ENCODE measurements around the gene SMARCA4.
"Not testable (repeated sequence)": the region's sequence is repeated elsewhere in the genome, so short reads cannot be mapped to it uniquely, and the experiment has no call there.

Gene SMARCA4

DNA sequence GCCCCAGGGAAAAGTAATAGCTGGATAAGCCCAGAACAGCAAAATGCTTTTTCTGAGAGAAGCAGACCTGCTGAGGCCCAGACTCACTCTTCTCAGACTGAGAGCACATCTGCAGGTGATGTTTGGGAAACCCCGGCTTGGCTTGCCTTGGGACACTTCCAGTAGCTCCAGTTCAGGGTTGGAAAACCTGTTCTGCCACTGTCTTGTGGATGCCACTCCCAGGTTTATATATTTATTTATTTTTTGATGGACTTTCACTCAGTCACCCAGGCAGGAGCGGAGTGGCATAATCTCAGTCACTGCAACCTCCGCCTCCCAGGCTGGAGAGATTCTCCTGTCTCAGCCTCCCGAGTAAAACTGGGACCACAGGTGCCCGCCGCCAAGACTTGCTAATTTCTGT is 8.0 kb upstream of the SMARCA4 start:
- no peak overlapping the region for H3K4ac ChIP-seq (ENCODE audit: low read depth, low read length)
- H3K23ac ChIP-seq (ENCODE audit: low read length), result no peak overlapping the region
- H3K4me3 ChIP-seq (ENCODE audit: low read depth, low read length), result no peak overlapping the region
- WGBS (ENCODE audit: extremely low coverage, insufficient coverage, insufficient read length), result no CpG with 5 or more reads among the region's 6 CpGs
- no peak overlapping the region for H2BK5ac ChIP-seq (ENCODE audit: low read depth, low read length, poor library complexity)
- H2BK12ac ChIP-seq (ENCODE audit: low read length), result no peak overlapping the region
- no peak overlapping the region for H3K18ac ChIP-seq (ENCODE audit: low read length)
- no peaks in the 10 kb centered on the region for H3K27me3 ChIP-seq (ENCODE audit: insufficient read depth, low read length)
- no peak overlapping the region for H4K91ac ChIP-seq (ENCODE audit: low read depth, low read length)
- H3K14ac ChIP-seq (ENCODE audit: low read length), result no peak overlapping the region
- no peak overlapping the region for H3K9ac ChIP-seq (ENCODE audit: low read length)
- no peak overlapping the region for H2BK120ac ChIP-seq (ENCODE audit: insufficient read depth, low read length, poor library complexity)
- no peaks in the 10 kb centered on the region for H3K79me1 ChIP-seq (ENCODE audit: low read length)
- no peaks in the 10 kb centered on the region for H3K36me3 ChIP-seq (ENCODE audit: control insufficient read depth in 1 of 2, insufficient read depth in 2 of 2, low read length in 2 of 2)
- no peaks in the 10 kb centered on the region for H3K9me3 ChIP-seq (ENCODE audit: insufficient read depth, low read depth, low read length)
- no peak overlapping the region for H3K27ac ChIP-seq (ENCODE audit: low read depth, low read length)
- H4K8ac ChIP-seq (ENCODE audit: low read depth, low read length), result no peak overlapping the region
- no peak overlapping the region for H2AK5ac ChIP-seq (ENCODE audit: low read length)
- H3K4me1 ChIP-seq (ENCODE audit: control insufficient read depth in 1 of 2, insufficient read depth in 2 of 2, low read length in 2 of 2), result peaks cover 3 to 4% of the 10 kb centered on the region in 2 experiments
- no peak overlapping the region for H2AFZ ChIP-seq (ENCODE audit: insufficient read depth, low read length, poor library complexity)
- no peaks in the 10 kb centered on the region for H3K79me2 ChIP-seq (ENCODE audit: control insufficient read depth, insufficient read depth, low read length, poor library complexity)
- DNase-seq, result peak; percentile 84 to 85
- no peak overlapping the region for H3K4me2 ChIP-seq (ENCODE audit: low read length)
- no peak overlapping the region for H4K12ac ChIP-seq (ENCODE audit: low read depth, low read length)

DNA sequence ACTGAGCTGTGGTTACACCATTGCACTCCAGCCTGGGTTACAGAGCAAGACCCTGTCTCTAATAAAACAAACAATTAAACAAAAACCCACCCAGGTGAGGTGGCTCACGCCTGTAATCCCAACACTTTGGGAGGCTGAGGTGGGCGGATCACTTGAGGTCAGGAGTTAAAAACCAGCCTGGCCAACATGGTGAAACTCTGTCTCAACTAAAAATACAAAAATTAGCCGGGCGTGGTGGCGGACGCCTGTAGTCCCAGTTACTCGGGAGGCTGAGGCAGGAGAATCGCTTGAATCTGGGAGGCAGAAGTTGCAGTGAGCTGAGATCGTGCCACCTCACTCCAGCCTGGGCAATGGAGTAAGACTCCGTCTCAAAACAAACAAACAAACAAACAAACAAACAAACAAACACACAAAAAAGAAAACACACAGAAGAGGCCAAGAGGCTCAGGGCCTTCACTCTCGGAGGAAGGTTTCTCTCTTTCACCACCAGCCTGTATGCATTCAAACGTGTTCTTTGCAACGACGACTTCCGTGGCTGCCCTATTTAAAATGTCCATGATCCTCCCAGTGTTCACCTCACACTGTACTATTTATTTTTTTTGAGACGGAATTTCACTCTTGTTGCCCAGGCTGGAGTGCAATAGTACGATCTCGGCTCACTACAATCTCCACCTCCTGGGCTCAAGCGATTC is 1.4 kb upstream of the SMARCA4 start:
- H3K23ac ChIP-seq (ENCODE audit: low read length); H3K4me3 ChIP-seq (ENCODE audit: low read depth, low read length); H3K36me3 ChIP-seq (ENCODE audit: control insufficient read depth in 1 of 2, insufficient read depth in 2 of 2, low read length in 2 of 2); H3K27ac ChIP-seq (ENCODE audit: low read depth, low read length); H2BK5ac ChIP-seq (ENCODE audit: low read depth, low read length, poor library complexity); H4K91ac ChIP-seq (ENCODE audit: low read depth, low read length); H2AFZ ChIP-seq (ENCODE audit: insufficient read depth, low read length, poor library complexity); H2BK12ac ChIP-seq (ENCODE audit: low read length); DNase-seq; H4K8ac ChIP-seq (ENCODE audit: low read depth, low read length); H3K4me2 ChIP-seq (ENCODE audit: low read length); H3K9ac ChIP-seq (ENCODE audit: low read length); H3K4ac ChIP-seq (ENCODE audit: low read depth, low read length); H3K27me3 ChIP-seq (ENCODE audit: insufficient read depth, low read length); H2AK5ac ChIP-seq (ENCODE audit: low read length); H3K18ac ChIP-seq (ENCODE audit: low read length); H3K14ac ChIP-seq (ENCODE audit: low read length); H4K12ac ChIP-seq (ENCODE audit: low read depth, low read length); H3K9me3 ChIP-seq (ENCODE audit: insufficient read depth, low read depth, low read length); H2BK120ac ChIP-seq (ENCODE audit: insufficient read depth, low read length, poor library complexity): not testable (repeated sequence)
- peaks cover 29% of the 10 kb centered on the region for H3K79me2 ChIP-seq (ENCODE audit: control insufficient read depth, insufficient read depth, low read length, poor library complexity)
- H3K4me1 ChIP-seq (ENCODE audit: control insufficient read depth in 1 of 2, insufficient read depth in 2 of 2, low read length in 2 of 2), result peaks cover 11 to 13% of the 10 kb centered on the region in 2 experiments
- H3K79me1 ChIP-seq (ENCODE audit: low read length), result peaks cover 10% of the 10 kb centered on the region
- WGBS (ENCODE audit: extremely low coverage, insufficient coverage, insufficient read length), result no CpG with 5 or more reads among the region's 19 CpGs

DNA sequence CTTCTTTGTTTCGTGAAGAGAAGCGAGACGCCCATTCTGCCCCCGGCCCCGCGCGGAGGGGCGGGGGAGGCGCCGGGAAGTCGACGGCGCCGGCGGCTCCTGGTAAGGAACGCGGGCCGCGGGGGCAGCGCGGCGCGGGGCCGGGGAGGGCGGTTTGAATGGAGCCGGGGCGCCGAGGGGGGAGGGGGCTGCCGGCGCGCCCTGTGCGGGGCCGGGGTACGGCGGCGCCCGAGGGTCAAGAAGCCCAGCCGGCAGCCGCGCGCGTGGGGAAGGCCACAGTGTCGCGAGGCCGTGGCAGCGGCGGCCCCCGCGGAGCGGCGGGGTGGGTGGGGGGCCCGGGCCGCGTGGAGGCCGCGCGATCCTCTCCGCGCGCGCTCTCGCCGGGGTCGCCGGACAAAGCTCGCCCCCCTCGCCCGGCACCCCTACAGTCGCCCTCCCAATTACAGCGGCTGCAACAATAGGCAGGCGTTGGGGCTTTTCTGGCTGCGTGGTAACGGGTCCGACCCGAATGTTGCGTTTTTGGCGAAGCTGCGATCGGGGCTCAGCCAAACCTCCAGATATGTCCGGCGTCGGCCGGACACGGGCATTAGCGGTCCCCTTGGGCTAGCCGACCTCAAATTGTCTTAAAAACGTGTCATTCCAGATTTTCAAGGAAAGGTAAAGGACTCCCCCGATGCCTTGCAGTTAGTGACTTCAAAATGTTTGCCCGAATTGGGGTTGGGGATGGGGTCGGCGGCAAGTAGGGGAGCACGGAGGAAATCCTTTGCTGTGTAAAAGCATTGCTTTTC is 437 bp downstream of the SMARCA4 start:
- Histone ChIP-seq H3K4ac (ENCODE audit: low read depth, low read length) (peak overlapping the region; percentile 73), H3K14ac (ENCODE audit: low read length) (peak overlapping the region; percentile 69)
- no CpG with 5 or more reads among the region's 92 CpGs for WGBS (ENCODE audit: extremely low coverage, insufficient coverage, insufficient read length)

DNA sequence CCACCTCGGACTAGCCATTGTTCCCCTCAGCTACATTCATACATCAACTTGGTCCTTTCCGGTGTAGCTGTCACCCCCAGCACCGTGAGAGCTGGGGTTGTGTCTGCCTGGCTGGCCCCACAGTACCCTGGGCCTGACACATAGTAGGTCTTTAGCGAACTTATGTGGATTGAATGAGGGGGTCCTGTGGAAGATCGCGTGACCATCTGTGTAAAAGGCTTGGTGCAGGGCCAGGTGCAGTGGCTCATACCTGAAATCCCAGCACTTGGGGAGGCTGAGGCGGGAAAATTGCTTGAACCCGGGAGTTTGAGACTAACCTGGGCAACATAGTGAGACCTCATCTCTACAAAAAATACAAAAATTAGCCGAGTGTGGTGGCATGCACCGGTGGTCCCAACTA is 2.0 kb downstream of the SMARCA4 start:
- no peak for DNase-seq
- H3K27me3 ChIP-seq (ENCODE audit: insufficient read depth, low read length), result no peaks in the 10 kb centered on the region
- H4K8ac ChIP-seq (ENCODE audit: low read depth, low read length), result no peak overlapping the region
- H3K27ac ChIP-seq (ENCODE audit: low read depth, low read length), result no peak overlapping the region
- peaks cover 3 to 6% of the 10 kb centered on the region in 2 experiments for H3K36me3 ChIP-seq (ENCODE audit: control insufficient read depth in 1 of 2, insufficient read depth in 2 of 2, low read length in 2 of 2)
- no peak overlapping the region for H2BK120ac ChIP-seq (ENCODE audit: insufficient read depth, low read length, poor library complexity)
- no peak overlapping the region for H4K91ac ChIP-seq (ENCODE audit: low read depth, low read length)
- no peak overlapping the region for H2BK12ac ChIP-seq (ENCODE audit: low read length)
- peaks cover 36% of the 10 kb centered on the region for H3K79me2 ChIP-seq (ENCODE audit: control insufficient read depth, insufficient read depth, low read length, poor library complexity)
- no peak overlapping the region for H4K12ac ChIP-seq (ENCODE audit: low read depth, low read length)
- no peak overlapping the region for H3K23ac ChIP-seq (ENCODE audit: low read length)
- H3K79me1 ChIP-seq (ENCODE audit: low read length), result peaks cover 10% of the 10 kb centered on the region
- no peak overlapping the region for H2BK5ac ChIP-seq (ENCODE audit: low read depth, low read length, poor library complexity)
- peak overlapping the region; percentile 9 for H3K14ac ChIP-seq (ENCODE audit: low read length)
- WGBS (ENCODE audit: extremely low coverage, insufficient coverage, insufficient read length), result no CpG with 5 or more reads among the region's 10 CpGs
- H3K4me2 ChIP-seq (ENCODE audit: low read length), result no peak overlapping the region
- peak overlapping the region; percentile 26 for H2AFZ ChIP-seq (ENCODE audit: insufficient read depth, low read length, poor library complexity)
- no peak overlapping the region for H2AK5ac ChIP-seq (ENCODE audit: low read length)
- peak overlapping the region; percentile 66 for H3K4ac ChIP-seq (ENCODE audit: low read depth, low read length)
- no peak overlapping the region for H3K4me3 ChIP-seq (ENCODE audit: low read depth, low read length)
- H3K4me1 ChIP-seq (ENCODE audit: control insufficient read depth in 1 of 2, insufficient read depth in 2 of 2, low read length in 2 of 2), result peaks cover 11 to 13% of the 10 kb centered on the region in 2 experiments
- no peak overlapping the region for H3K9ac ChIP-seq (ENCODE audit: low read length)
- no peak overlapping the region for H3K18ac ChIP-seq (ENCODE audit: low read length)
- peaks cover 2% of the 10 kb centered on the region for H3K9me3 ChIP-seq (ENCODE audit: insufficient read depth, low read depth, low read length)

More for the DNA sequence above, 437 bp downstream of the SMARCA4 start:
- Histone ChIP-seq H2BK120ac (ENCODE audit: insufficient read depth, low read length, poor library complexity) (peak overlapping the region; percentile 63), H2BK5ac (ENCODE audit: low read depth, low read length, poor library complexity) (peak overlapping the region; percentile 70), H3K4me2 (ENCODE audit: low read length) (peak overlapping the region; percentile 73), H3K18ac (ENCODE audit: low read length) (peak overlapping the region; percentile 67), H3K27ac (ENCODE audit: low read depth, low read length) (peak overlapping the region; percentile 93), H3K4me3 (ENCODE audit: low read depth, low read length) (peak overlapping the region; percentile 91), H3K9me3 (ENCODE audit: insufficient read depth, low read depth, low read length) (peaks cover 2% of the 10 kb centered on the region), H3K27me3 (ENCODE audit: insufficient read depth, low read length) (no peaks in the 10 kb centered on the region), H3K23ac (ENCODE audit: low read length) (no peak overlapping the region), H3K9ac (ENCODE audit: low read length) (peak overlapping the region; percentile 95), H4K12ac (ENCODE audit: low read depth, low read length) (peak overlapping the region; percentile 28), H2AK5ac (ENCODE audit: low read length) (peak overlapping the region; percentile 59), H4K91ac (ENCODE audit: low read depth, low read length) (peak overlapping the region; percentile 79), H2BK12ac (ENCODE audit: low read length) (no peak overlapping the region), H2AFZ (ENCODE audit: insufficient read depth, low read length, poor library complexity) (peak overlapping the region; percentile 66), H3K4me1 (ENCODE audit: control insufficient read depth in 1 of 2, insufficient read depth in 2 of 2, low read length in 2 of 2) (peaks cover 11 to 13% of the 10 kb centered on the region in 2 experiments), H3K79me1 (ENCODE audit: low read length) (peaks cover 10% of the 10 kb centered on the region), H3K36me3 (ENCODE audit: control insufficient read depth in 1 of 2, insufficient read depth in 2 of 2, low read length in 2 of 2) (peaks cover 3 to 6% of the 10 kb centered on the region in 2 experiments), H3K79me2 (ENCODE audit: control insufficient read depth, insufficient read depth, low read length, poor library complexity) (peaks cover 35% of the 10 kb centered on the region), H4K8ac (ENCODE audit: low read depth, low read length) (peak overlapping the region; percentile 68)
- DNase-seq, result peak in 1 of 2 donors; percentile 31

Data from trophoblast cell (in vitro differentiated cells and primary cell).